K562 (cell line): Measurements from ENCODE around the gene LEPROT. TPM values are rescaled to one million over a fixed set of nuclear protein-coding genes. Genes with fewer than 3 reads are reported as not detected.
A peak's percentile ranks its signal among the peaks of the same experiment; 100 is the strongest.

Experiments
- ATAC-seq: fragments of 200-7000 bp; cut with Tn5 transposase; 3 replicates; pipeline ENCODE4 v1.9.1; 2020; ENCODE audit warnings: moderate library complexity
- BruUV-seq: library from RNA; stranded (reverse); fragments of 400-500 nt; replicated peaks from 2 replicates; lab custom pipeline; 2021; lab: Mats Ljungman, UMichigan
- CTCF ChIA-PET: fragments of 300-600 bp; formaldehyde crosslinking; extraction: SDS; loops from one replicate; lab custom pipeline; 2021; ENCODE audit warnings: low intra/inter-chr PET ratio; lab: Yijun Ruan, JAX
- POLR2A ChIA-PET: fragments of 300-600, 350-650 bp; sonication (Branson Sonifier 250); formaldehyde crosslinking; extraction: SDS; loops from one replicate; lab custom pipeline; 2021; ENCODE audit warnings: antibody characterized with exemption, inconsistent platforms; lab: Yijun Ruan, JAX
- DNase-seq, 4 experiments: peaks; one replicate each; pipeline versions ENCODE4 v3.0.0 to v3.0.0-alpha.2; 2011 to 2018; ENCODE audit warnings: low spot score in 3 of 4, mixed read lengths in 3 of 4; ENCODE audit errors: extremely low read depth in 1 of 4
- FAIRE-seq: peaks from 2 replicates; lab custom pipeline; 2011; peaks lifted over from hg19 to GRCh38; lab: Jason Lieb, UNC
- H2AFZ ChIP-seq: 2 replicates; pipeline ENCODE4 v1.6.0; 2011; ENCODE audit warnings: low read depth, low read length, control low read depth, inconsistent platforms
- H3K27ac ChIP-seq: fragments of 200-600 bp; 3 replicates; pipeline ENCODE4 v1.8.0; 2011; ENCODE audit warnings: low read depth, mild to moderate bottlenecking, control low read depth, inconsistent platforms, low read length, moderate library complexity, mixed read lengths; ENCODE audit errors: extremely low read depth
- H3K27me3 ChIP-seq, 2 experiments: fragments of 300-600 bp in 1 of 2; 2 replicates in 1 of 2; 3 replicates in 1 of 2; pipeline versions ENCODE4 v1.6.0 to v1.8.0; 2011; ENCODE audit warnings: inconsistent platforms in 2 of 2, low read length in 2 of 2, mild to moderate bottlenecking in 1 of 2, mixed read lengths in 1 of 2, moderate library complexity in 1 of 2; ENCODE audit not compliant: control insufficient read depth in 2 of 2, insufficient read depth in 2 of 2
- H3K36me3 ChIP-seq: fragments of 300-600 bp; 3 replicates; pipeline ENCODE4 v1.8.0; 2011; ENCODE audit warnings: mild to moderate bottlenecking, low read length, inconsistent platforms; ENCODE audit not compliant: control insufficient read depth, insufficient read depth
- H3K4me1 ChIP-seq, 2 experiments: fragments of 200-600 bp in 1 of 2; replicated peaks in 1 of 2; 2 replicates in 1 of 2; 3 replicates in 1 of 2; pipeline versions ENCODE4 v1.5.1 to v1.8.0; 2011; ENCODE audit warnings: inconsistent platforms in 2 of 2, low read length in 2 of 2, mild to moderate bottlenecking in 1 of 2, mixed read lengths in 1 of 2, moderate library complexity in 1 of 2; ENCODE audit not compliant: control insufficient read depth in 2 of 2, insufficient read depth in 2 of 2
- H3K4me2 ChIP-seq: 2 replicates; pipeline ENCODE4 v1.6.1; 2011; ENCODE audit warnings: low read length, control low read depth, inconsistent platforms, mixed read lengths; ENCODE audit not compliant: insufficient read depth
- H3K4me3 ChIP-seq: fragments of 200-600 bp; sonication (generic), shearing (Covaris generic); 2 replicates; pipeline ENCODE4 v1.5.1; 2016; ENCODE audit warnings: control low read depth, inconsistent platforms
- H3K79me2 ChIP-seq: fragments of 200-600 bp; 3 replicates; pipeline ENCODE4 v1.8.0; 2011; ENCODE audit warnings: low read length, inconsistent platforms; ENCODE audit not compliant: control insufficient read depth, insufficient read depth
- H3K9ac ChIP-seq, 2 experiments: 2 replicates each; pipeline versions ENCODE4 v1.6.0 to v1.6.1; 2011; ENCODE audit warnings: low read depth in 2 of 2, low read length in 2 of 2, control low read depth in 1 of 2, inconsistent platforms in 1 of 2, mild to moderate bottlenecking in 1 of 2, mixed read lengths in 1 of 2; ENCODE audit not compliant: insufficient read depth in 1 of 2
- H3K9me1 ChIP-seq: one replicate; pipeline ENCODE4 v1.6.0; 2011; ENCODE audit warnings: inconsistent platforms, mild to moderate bottlenecking, low read length, moderate library complexity; ENCODE audit not compliant: control insufficient read depth, insufficient read depth
- H3K9me3 ChIP-seq: replicated peaks from 2 replicates; pipeline ENCODE4 v1.5.1; 2011; ENCODE audit warnings: low read depth, low read length, inconsistent platforms; ENCODE audit not compliant: control insufficient read depth, insufficient read depth
- H4K20me1 ChIP-seq: replicated peaks from 2 replicates; pipeline ENCODE4 v1.6.1; 2011; ENCODE audit warnings: low read length, inconsistent platforms, mixed read lengths; ENCODE audit not compliant: control insufficient read depth, insufficient read depth
- BCOR ChIP-seq: fragments of 450-650 bp; IDR thresholded peaks from 2 replicates; pipeline ENCODE4 v1.6.1; 2016
- CBX8 ChIP-seq: fragments of 200-600 bp; sonication (generic); IDR thresholded peaks from 2 replicates; pipeline ENCODE4 v1.6.1; 2012; ENCODE audit warnings: borderline replicate concordance, mixed run types, low read depth, mild to moderate bottlenecking, moderate library complexity, mixed read lengths, low read length, control low read depth, inconsistent platforms; ENCODE audit not compliant: poor library complexity, severe bottlenecking; ENCODE audit errors: extremely low read depth
- FOXO4 ChIP-seq: fragments of 450-650 bp; formaldehyde crosslinking; IDR thresholded peaks from 2 replicates; pipeline ENCODE4 v1.4.0; 2020; ENCODE audit warnings: mild to moderate bottlenecking, moderate library complexity
- HIVEP1 ChIP-seq: fragments of 250-450 bp; sonication (Bioruptor Pico); IDR thresholded peaks from 2 replicates; pipeline ENCODE4 v1.4.0; 2020; ENCODE audit warnings: mild to moderate bottlenecking
- HMG20B ChIP-seq: fragments of 250-450 bp; sonication (Bioruptor Pico); IDR thresholded peaks from 2 replicates; pipeline ENCODE4 v1.5.0; 2021; ENCODE audit warnings: mild to moderate bottlenecking
- POLR2A ChIP-seq: fragments of 450-650 bp; conservative IDR thresholded peaks from 2 replicates; pipeline ENCODE4 v1.6.1; 2016
- POLR2AphosphoS5 ChIP-seq: IDR thresholded peaks from 2 replicates; pipeline ENCODE4 v1.6.1; 2011; ENCODE audit warnings: mild to moderate bottlenecking, low read depth, low read length, moderate library complexity; ENCODE audit not compliant: control insufficient read depth, insufficient read depth
- POLR2B ChIP-seq: fragments of 450-650 bp; IDR thresholded peaks from 2 replicates; pipeline ENCODE4 v1.6.1; 2018; ENCODE audit warnings: low read depth; ENCODE audit not compliant: partially characterized antibody
- WGBS: fragments of 100-300 bp; shearing (Covaris generic); methylation state at CpG from one replicate; pipeline ENCODE4 v1.1.6; 2016; ENCODE audit warnings: low coverage, mixed read lengths; ENCODE audit not compliant: insufficient coverage; ENCODE audit errors: missing lambda C conversion rate; 5-methylcytosine and 5-hydroxymethylcytosine counted together
- in situ Hi-C: fragments of 300-500 bp; cut with MboI; formaldehyde crosslinking; loops from 4 replicates; pipeline ENCODE4 v1.15.0; 2018; ENCODE audit warnings: inconsistent platforms, mixed read lengths
- intact Hi-C: fragments of 100-400 bp; cut with micrococcal nuclease; formaldehyde crosslinking; loops from 2 replicates; pipeline ENCODE4 v1.14.2; 2022
- polyA plus RNA-seq, 8 experiments: library from polyadenylated mRNA; depleted of rRNA in 4 of 8; stranded (reverse) in 5 of 8; unstranded in 3 of 8; fragments of >200 nt; fragmentation: Nextera tagmentation in 2 of 8; fragmentation: Illumina TruSeq in 1 of 8; extraction: Ambion mirVana in 2 of 8; extraction: Trizol in 1 of 8; gene quantifications; 2 replicates each; pipeline versions ENCODE4 v1.2.1 to v1.2.3, GENCODE V29; 2011 to 2014; ENCODE audit warnings: inconsistent platforms in 1 of 8, missing spikeins in 1 of 8
- total RNA-seq, 7 experiments: library from RNA; depleted of rRNA in 6 of 7; stranded (reverse); fragments of >200 nt in 6 of 7; fragmentation: Illumina TruSeq in 2 of 7; extraction: Trizol in 2 of 7; gene quantifications; 2 replicates each; pipeline versions ENCODE4 v1.2.1 to v1.2.3, GENCODE V29; 2011 to 2021; ENCODE audit warnings: low replicate concordance in 1 of 7
- TF ChIP-seq, protein P1 (sequence below): fragments of 250-450 bp; sonication (Bioruptor Pico); IDR thresholded peaks from 2 replicates; pipeline ENCODE4 v1.8.0; 2022; ENCODE audit warnings: inconsistent platforms, mild to moderate bottlenecking, moderate library complexity, borderline replicate concordance

Gene LEPROT
- total and polyA plus RNA-seq, 9 of the 15 experiments (the other 6 are each of a cell fraction or from before 2014, with no cell fraction given) = 28.1 to 97.5 (median 45.8) TPM

- TF ChIP-seq, protein P1, sequence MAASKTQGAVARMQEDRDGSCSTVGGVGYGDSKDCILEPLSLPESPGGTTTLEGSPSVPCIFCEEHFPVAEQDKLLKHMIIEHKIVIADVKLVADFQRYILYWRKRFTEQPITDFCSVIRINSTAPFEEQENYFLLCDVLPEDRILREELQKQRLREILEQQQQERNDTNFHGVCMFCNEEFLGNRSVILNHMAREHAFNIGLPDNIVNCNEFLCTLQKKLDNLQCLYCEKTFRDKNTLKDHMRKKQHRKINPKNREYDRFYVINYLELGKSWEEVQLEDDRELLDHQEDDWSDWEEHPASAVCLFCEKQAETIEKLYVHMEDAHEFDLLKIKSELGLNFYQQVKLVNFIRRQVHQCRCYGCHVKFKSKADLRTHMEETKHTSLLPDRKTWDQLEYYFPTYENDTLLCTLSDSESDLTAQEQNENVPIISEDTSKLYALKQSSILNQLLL = no peak
- TF ChIP-seq POLR2AphosphoS5 (no peak), FOXO4 (CRISPR knock-in tag) (no peak), POLR2B (no peak), HIVEP1 (CRISPR knock-in tag) (no peak), BCOR (no peak), CBX8 (no peak)
Observed at GRCh38 chr1:65434255-65434654, 13.8 kb downstream of the LEPROT start (continued).

- POLR2A ChIA-PET = interaction anchor here (0.6 to 0.9 kb wide), 3 partner anchors 16 to 106 kb away, joined by 3 read pairs; no protein-coding TSS in a partner anchor
- no peaks in the 10 kb centered on the region for H3K27me3 ChIP-seq
- in situ Hi-C loops (loop anchor here (10.0 kb wide), 1 partner anchor 260 kb away; no protein-coding TSS in a partner anchor), intact Hi-C loops (loop anchor here (5.0 to 10.0 kb wide), 2 partner anchors 93 to 520 kb away; no protein-coding TSS in a partner anchor)
- DNase-seq = no peak
- 84% methylated on average over 3 of the region's 3 CpGs for WGBS
- peaks cover 39% of the 10 kb centered on the region for H3K79me2 ChIP-seq
- H3K9me1 ChIP-seq = no peaks in the 10 kb centered on the region
- H3K36me3 ChIP-seq = peaks cover 62% of the 10 kb centered on the region
- H4K20me1 ChIP-seq = no peaks in the 10 kb centered on the region
- TF ChIP-seq POLR2A = peak; percentile 39; the same call in 1 of the 2 replicates
- no peak for TF ChIP-seq HMG20B (CRISPR knock-in tag)
- TF ChIP-seq, all 486 proteins: peak for 1
- no peak overlapping the region for H3K4me3 ChIP-seq
- FAIRE-seq (no peak), ATAC-seq (no peak)
- no peak overlapping the region for H3K27ac ChIP-seq
- no peaks in the 10 kb centered on the region for H3K9me3 ChIP-seq
- no peak overlapping the region for H3K9ac ChIP-seq
- peaks cover 6 to 11% of the 10 kb centered on the region in 2 experiments; a peak in 4 of 5 replicates for H3K4me1 ChIP-seq
- BruUV-seq = no TSS peak
- no peak overlapping the region for H2AFZ ChIP-seq
- CTCF ChIA-PET = no interaction called here
- H3K4me2 ChIP-seq = no peak overlapping the region
Observed at GRCh38 chr1:65434760-65435159, 14.3 kb downstream of the LEPROT start.
